Right atrium auricular region (tissue), 2 donors: ENCODE data around the gene TIMD4. TPM values are rescaled to one million over a fixed set of nuclear protein-coding genes. Genes with fewer than 3 reads are reported as not detected.
"Not testable (repeated sequence)": the region's sequence is repeated elsewhere in the genome, so short reads cannot be mapped to it uniquely, and the experiment has no call there.

Experiments used
- DNase-seq: peaks from one replicate; pipeline ENCODE4 v3.0.0-alpha.2; 2019; ENCODE audit warnings: low spot score
- H3K27ac ChIP-seq, 2 donors: fragments of 200-600 bp; sonication (generic); 1 replicate in 1 of 2; 2 replicates in 1 of 2; pipeline ENCODE4 v1.5.1; 2016 to 2019
- H3K27me3 ChIP-seq, 2 donors: fragments of 200-600 bp; sonication (generic); one replicate each; pipeline versions ENCODE4 v1.5.1 to v1.6.0; 2017 to 2019
- H3K36me3 ChIP-seq: fragments of 200-600 bp; sonication (generic); one replicate; pipeline ENCODE4 v1.5.1; 2016
- H3K4me1 ChIP-seq, 2 donors: fragments of 200-600 bp; sonication (generic); one replicate each; pipeline versions ENCODE4 v1.5.1 to v1.6.0; 2017 to 2019
- H3K4me3 ChIP-seq, 2 donors: fragments of 200-600 bp; sonication (generic); 1 replicate in 1 of 2; 2 replicates in 1 of 2; pipeline ENCODE4 v1.5.1; 2017 to 2019; ENCODE audit warnings: mild to moderate bottlenecking in 1 of 2, moderate library complexity in 1 of 2
- H3K9me3 ChIP-seq, 2 donors: fragments of 200-600 bp; sonication (generic); one replicate each; pipeline ENCODE4 v1.5.1; 2019
- CTCF ChIP-seq, 2 donors: fragments of 200-600 bp; sonication (generic); IDR thresholded peaks; one replicate each; pipeline ENCODE4 v1.5.1; 2019; ENCODE audit warnings: antibody characterized with exemption in 2 of 2
- total RNA-seq, 2 donors: library from RNA; depleted of rRNA; stranded (reverse); fragments of >200 nt; gene quantifications; one replicate each; pipeline ENCODE4 v1.1.0, GENCODE V29; 2016

The TIMD4 gene
- total RNA-seq, 2 donors from 2014 or later: 0.71 TPM; not detected in 1

GRCh38 chr5:156974328-156974727 is 11.3 kb upstream of the TIMD4 start:
- H3K9me3 ChIP-seq: no peaks in the 10 kb centered on the region
- DNase-seq: no peak
- H3K27me3 ChIP-seq: no peaks in the 10 kb centered on the region
- no peaks in the 10 kb centered on the region for H3K4me1 ChIP-seq
- no peak overlapping the region for H3K4me3 ChIP-seq
- H3K36me3 ChIP-seq: no peaks in the 10 kb centered on the region
- H3K27ac ChIP-seq: no peak overlapping the region
- TF ChIP-seq CTCF (IDR thresholded peaks at IDR 0.05): no peak

GRCh38 chr5:156971848-156972525 is 9.0 kb upstream of the TIMD4 start:
- no peaks in the 10 kb centered on the region for H3K27me3 ChIP-seq
- H3K9me3 ChIP-seq: no peaks in the 10 kb centered on the region
- no peak for DNase-seq
- no peak for TF ChIP-seq CTCF (IDR thresholded peaks at IDR 0.05)
- no peaks in the 10 kb centered on the region for H3K36me3 ChIP-seq
- no peak overlapping the region for H3K4me3 ChIP-seq
- H3K27ac ChIP-seq: no peak overlapping the region
- no peaks in the 10 kb centered on the region for H3K4me1 ChIP-seq

- H3K4me3 ChIP-seq: no peak overlapping the region
- TF ChIP-seq CTCF (IDR thresholded peaks at IDR 0.05): no peak
- no peak overlapping the region for H3K27ac ChIP-seq
- no peaks in the 10 kb centered on the region for H3K4me1 ChIP-seq
- no peak for DNase-seq
- no peaks in the 10 kb centered on the region for H3K36me3 ChIP-seq
- no peaks in the 10 kb centered on the region for H3K27me3 ChIP-seq
- no peaks in the 10 kb centered on the region for H3K9me3 ChIP-seq
These were observed 8.4 kb upstream of the TIMD4 start for GRCh38 chr5:156971415-156971814.

GRCh38 chr5:156967386-156967785 is 4.4 kb upstream of the TIMD4 start:
- not testable (repeated sequence) for H3K9me3 ChIP-seq, H3K27ac ChIP-seq, H3K36me3 ChIP-seq, H3K4me3 ChIP-seq, H3K4me1 ChIP-seq, H3K27me3 ChIP-seq, DNase-seq

GRCh38 chr5:156956321-156956720 is 6.7 kb downstream of the TIMD4 start:
- DNase-seq: no peak
- Histone ChIP-seq H3K9me3 (no peaks in the 10 kb centered on the region), H3K27ac (no peak overlapping the region), H3K4me3 (no peak overlapping the region), H3K36me3 (no peaks in the 10 kb centered on the region), H3K27me3 (no peaks in the 10 kb centered on the region), H3K4me1 (no peaks in the 10 kb centered on the region)
- TF ChIP-seq CTCF (IDR thresholded peaks at IDR 0.05): no peak

- Histone ChIP-seq H3K27me3 (no peaks in the 10 kb centered on the region), H3K9me3 (no peaks in the 10 kb centered on the region), H3K4me1 (no peaks in the 10 kb centered on the region), H3K27ac (no peak overlapping the region), H3K36me3 (no peaks in the 10 kb centered on the region), H3K4me3 (no peak overlapping the region)
- TF ChIP-seq CTCF (IDR thresholded peaks at IDR 0.05): no peak
- no peak for DNase-seq
These were observed 11.7 kb downstream of the TIMD4 start for GRCh38 chr5:156951359-156951758.
